HG02571 (cell line): ENCODE results near the gene CEP295NL.
"Not testable (repeated sequence)": the region's sequence is repeated elsewhere in the genome, so short reads cannot be mapped to it uniquely, and the experiment has no call there.

Experiments used
- ATAC-seq: cut with Tn5 transposase; IDR thresholded peaks from one replicate; pipeline ENCODE4 v1.9.1; 2021; ENCODE audit warnings: mild to moderate bottlenecking, moderate library complexity; ENCODE audit not compliant: unreplicated experiment

CEP295NL gene

DNA sequence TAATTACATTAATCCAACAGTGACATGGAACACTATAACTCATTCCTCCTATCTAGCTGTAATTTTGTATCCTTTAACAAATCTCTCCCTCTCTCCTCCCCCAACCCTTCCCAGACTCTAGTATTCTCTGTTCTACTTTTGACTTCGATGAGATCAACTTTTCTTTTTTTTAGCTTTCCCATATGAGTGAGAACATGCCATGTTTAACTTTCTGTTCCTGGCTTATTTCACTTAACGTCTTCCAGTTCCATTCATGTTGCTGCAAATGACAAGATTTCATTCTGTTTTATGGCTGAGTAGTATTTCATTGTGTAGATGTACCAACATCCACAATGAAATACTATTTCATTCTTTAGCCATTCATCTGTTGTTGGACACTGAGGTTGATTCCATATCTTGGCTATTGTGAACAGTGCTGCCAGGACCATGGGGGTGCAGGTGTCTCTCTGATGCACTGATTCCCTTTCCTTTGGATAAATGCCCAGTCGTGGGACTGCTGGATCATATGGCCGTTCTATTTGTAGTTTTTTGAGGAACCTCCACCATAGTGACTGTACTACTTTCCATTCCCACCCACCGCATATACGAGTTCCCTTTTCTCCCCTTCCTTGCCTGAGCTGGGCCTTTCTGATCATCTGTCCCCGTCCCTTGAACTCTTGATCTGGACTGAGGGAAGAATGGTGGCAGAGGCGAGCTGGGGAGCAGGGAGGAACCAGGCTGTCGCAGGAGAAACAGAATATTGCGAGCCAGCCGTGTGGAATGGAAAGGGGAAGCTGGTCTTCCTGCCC, 7.7 kb upstream of the CEP295NL start:
- ATAC-seq: no peak

DNA sequence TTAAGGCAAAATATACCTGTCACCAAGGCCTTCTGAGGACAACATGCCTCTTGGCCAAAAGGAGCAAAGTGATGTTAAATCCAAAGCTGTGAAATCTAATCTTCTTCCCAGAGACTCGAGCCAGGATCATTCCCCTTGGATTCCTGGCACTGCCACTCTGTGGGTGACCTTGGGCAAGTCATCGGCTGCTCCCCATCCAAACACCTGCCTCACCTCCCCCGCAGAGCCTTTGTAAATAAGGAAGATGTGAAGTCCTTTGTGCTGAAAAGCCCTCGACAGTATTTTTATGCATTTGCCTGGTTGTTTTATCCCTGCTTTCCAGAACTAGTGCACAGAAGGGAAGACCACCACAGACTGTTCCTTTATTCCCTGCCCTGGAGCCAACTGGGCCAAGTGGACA, 5.4 kb upstream of the CEP295NL start:
- ATAC-seq: no peak

DNA sequence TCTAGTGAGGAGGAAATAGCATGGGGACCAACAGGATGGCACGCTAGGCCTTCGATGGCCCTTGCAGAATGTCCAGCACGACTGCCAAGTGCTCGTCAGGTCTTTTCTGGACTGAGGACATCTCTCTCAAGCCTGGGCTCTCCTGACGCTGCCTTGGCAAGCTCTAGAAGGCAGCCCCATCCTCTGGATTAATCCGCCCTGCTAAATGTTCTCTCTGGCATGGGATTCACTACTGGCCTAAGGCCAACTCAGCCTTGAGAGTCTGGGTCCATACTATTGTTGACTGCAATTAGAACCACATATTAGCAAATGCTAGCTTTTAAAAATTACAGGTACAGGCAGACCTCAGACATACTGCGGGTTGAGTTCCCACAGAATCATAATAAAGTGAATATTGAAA, 2.5 kb upstream of the CEP295NL start:
- no peak for ATAC-seq

DNA sequence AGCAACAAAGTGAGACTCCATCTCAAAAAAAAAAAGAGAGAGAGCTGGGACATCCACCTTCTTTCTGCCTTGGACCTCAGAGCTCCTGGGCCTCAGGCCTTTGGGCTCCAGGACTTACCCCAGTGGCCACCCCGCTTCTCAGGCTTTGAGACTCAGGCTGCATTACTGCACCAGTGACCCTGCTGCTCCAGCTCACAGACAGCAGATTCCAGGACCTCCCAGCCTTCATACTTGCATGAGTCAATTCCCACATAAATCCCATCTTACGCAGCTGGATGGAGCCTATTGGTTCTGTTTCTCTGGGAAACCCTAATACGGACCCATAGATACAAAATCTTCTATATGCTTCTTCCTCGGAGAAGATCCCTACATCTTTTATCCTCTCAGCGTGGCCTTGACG, 2.1 kb upstream of the CEP295NL start:
- no peak for ATAC-seq

DNA sequence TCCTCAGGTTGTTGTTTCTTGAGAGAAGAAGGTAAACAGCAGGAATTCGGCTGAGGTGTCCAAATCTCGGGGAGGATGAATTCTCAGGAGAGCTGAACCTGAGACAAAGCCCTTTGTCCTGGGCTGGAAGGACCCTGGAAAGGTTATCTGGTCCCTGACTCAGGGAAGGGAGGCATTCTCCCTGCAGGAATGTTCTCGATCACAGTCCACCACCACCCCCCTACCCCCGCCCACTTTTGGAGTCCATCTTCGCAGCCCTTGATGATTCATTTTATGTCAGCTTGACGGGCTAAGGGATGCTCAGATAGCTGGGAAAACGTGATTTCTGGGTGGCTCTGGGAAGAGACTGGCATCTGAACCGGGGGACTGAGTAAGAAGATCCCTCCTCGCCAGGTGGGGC, 1.4 kb upstream of the CEP295NL start:
- ATAC-seq: no peak

DNA sequence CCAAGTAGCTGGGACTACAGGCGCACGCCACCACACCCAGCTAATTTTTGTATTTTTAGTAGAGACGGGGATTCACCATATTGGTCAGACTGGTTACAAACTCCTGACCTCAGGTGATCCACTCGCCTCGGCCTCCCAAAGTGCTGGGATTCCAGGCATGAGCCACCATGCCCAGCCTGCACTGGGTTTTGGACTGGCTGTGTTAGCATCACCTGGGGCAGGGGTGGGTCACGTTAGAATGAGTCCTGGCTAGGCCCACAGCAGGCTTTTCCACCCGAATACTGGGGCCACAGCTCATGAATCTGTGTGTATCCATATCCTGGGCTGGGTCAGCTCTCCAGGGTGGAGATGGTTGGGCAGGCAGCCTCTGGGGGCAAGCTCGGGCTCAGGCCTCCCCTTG, 770 bp downstream of the CEP295NL start:
- ATAC-seq: not testable (repeated sequence)

DNA sequence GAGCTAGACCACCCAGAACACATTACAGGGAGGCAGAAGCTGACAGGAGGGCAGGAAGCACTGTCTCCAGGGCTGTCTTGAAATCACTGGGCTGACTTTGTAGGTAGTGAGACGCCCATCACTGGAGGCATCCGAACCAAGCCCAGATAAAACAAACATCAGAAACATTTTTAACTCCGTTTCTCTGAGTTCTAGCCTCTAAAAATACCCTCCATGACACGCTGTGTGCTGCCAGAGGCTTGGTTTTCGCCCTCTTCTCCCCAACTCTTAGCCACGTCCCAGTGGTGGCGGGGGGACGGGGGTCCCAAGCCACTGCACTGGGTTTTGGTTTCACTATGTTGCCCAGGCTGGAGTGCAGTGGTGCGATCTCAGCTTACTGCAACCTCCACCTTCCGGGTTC, 1.2 kb downstream of the CEP295NL start:
- no peak for ATAC-seq

DNA sequence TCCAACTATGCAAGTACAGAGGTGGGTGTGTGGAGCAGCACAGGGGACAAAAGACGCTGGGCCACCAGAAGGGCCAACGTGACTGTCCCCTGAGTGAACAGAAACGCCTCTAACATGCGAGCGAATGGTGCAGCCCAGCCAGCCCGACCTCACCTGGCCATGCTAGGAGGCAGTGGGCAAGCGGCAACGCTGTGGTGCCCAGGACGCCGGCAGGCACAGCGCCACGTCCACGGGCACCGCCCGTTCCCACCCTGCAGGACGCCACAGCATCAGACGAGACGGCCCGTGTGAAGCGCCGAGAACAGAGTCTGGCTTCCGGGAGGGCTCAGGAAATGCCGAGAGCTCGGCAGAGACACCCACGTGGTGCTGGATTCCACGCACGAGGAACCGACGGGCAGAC, 2.2 kb downstream of the CEP295NL start:
- no peak for ATAC-seq

DNA sequence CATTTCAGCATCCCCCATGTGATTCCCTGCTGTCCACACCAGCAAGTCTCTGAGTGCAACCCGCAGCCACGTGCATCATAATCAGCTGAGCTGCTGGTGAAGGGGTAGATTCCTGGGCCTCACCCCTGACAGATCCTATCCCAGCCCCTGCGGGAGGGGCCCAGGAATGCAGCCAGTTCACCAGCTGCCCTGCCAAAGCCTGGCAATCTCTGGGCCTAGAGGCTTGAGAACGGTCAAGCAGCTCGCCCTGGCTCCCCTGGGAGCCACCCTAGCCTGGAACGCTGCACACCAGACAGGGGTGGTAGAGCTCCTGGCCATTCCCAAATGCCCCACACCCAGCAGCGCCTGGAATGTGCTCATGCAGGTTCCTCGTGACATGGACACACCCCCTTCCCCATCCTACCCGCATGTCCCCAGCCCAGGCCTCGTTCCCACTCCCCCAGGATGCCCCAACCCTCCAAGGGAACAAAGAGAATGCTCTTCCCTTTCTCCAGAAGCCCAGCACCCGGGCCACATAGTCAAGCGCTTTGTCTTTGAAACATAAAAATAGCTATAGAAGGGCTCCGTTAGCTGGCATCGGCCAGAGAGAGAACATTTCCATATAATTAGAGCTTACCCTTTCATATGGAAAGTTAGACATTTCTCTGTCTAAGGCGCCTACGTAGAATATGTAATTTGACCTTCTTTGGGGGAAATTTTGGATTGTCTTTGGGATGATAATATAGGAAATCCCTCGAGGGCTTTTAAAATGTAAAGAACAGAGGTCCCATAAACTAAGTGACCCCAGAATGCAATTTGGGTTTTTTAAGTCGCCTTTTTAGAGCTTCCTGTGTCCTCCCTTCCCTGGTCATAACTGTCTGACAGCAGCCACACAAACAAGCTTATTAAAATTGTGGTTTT, 3.4 kb downstream of the CEP295NL start:
- no peak for ATAC-seq

DNA sequence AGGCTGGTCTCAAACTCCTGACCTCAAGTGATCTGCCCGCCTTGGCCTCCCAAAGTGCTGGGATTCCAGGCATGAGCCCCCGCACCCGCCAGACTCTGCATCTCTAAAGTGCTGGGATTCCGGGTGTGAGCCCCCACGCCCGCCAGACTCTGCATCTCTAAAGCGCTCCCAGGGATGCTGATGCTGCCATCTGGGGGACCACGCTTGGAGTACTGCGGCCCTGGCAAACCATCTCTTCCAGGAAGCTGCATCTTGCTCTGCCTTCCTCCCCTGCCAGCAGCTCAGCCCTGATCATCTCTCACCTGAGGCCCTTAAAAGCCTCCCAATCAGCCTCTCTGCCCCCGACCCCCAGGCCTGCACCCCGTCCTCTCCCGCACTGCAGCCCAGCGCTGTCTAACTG, 4.1 kb downstream of the CEP295NL start:
- ATAC-seq: no peak

DNA sequence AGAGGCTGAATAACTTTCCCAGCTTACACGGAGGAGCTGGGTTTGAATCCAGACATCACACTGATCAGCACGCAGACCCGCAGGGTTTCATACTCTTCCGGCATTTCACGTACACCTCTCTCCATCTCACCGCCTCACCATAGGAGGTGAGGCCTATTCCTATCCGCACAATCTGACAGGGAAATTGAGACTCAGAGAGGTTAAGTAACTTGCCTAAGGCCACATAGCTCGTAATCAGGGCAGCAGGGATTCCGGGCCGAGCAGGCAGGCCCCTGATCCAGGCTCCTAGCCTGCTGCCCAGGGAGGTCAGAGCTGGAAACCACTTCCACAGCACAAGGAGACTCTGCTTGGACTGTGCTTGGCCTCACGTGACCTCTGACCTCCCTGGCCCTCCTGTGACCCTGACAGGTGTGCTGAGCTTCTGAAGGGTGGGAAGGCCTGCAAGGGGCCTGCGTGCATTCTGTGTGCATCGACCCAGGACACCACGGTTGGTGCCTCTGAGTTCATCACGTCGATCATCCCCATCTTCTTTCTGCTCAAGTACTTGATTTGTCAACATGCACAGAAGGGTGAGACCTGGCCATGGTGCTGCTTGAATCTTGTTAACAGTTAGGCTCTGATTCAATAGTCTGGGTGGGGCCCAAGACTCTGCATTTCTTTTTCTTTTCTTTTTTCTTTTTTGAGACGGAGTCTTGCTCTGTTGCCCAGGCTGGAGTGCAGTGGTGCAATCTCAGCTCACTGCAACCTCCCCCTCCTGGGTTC, 4.7 kb downstream of the CEP295NL start:
- ATAC-seq: no peak

DNA sequence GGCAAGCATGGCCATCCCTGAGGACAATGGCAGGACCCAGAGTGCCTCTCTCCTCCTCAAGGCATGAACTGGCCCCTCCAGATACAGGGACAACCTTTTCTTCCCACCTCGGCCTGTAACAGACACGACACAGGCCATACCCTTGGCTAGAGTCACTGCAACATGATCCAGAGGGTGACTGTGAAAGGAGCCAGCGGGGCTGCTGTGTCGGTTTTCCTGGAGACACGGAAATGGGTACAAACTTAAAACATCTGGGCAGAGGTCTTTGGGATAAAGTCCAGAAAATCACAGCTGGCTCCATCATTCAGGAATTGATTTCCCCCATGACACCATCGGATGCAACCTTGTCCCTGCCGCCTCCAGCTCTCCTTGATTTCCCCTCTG, 5.3 kb downstream of the CEP295NL start:
- no peak for ATAC-seq

DNA sequence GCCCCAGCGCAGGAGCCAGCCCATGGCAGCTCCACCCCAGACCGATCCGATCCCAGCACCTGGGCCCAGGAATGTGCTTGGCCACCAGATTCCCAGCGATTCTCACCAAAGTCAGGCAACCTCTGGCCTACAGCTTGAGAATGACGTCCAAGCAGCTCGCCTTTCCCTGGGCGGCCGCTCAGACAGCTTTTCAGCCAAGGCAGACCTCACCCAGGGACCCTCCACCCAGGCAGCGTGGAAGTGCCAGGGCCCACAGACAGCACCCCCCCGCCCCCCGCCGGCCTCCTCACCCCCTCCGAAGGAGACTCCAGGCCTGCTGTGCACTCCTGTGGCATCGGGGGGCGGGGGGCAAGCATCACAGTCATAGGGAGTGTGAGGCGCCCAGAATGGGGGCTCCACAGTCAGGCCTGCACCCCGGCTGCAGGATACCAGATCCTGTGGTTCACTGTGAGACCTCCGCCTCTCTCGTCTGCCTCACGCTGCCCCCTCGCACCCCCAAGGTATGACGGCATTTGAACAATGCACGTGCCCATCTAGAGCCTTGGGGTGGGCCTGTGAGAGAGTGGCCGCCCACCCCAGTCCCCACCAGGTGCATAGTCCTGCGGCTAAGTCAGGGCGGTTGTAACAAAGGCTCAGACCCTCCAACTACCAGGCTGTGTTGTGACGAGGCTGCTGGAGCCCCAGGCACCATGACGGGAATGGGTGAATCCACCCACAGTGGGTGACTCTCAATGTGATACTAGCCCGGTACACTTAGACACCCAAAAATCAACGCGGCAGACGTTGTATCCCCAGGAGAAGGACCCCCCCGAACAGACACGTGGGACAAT, 6.0 kb downstream of the CEP295NL start:
- ATAC-seq: no peak

DNA sequence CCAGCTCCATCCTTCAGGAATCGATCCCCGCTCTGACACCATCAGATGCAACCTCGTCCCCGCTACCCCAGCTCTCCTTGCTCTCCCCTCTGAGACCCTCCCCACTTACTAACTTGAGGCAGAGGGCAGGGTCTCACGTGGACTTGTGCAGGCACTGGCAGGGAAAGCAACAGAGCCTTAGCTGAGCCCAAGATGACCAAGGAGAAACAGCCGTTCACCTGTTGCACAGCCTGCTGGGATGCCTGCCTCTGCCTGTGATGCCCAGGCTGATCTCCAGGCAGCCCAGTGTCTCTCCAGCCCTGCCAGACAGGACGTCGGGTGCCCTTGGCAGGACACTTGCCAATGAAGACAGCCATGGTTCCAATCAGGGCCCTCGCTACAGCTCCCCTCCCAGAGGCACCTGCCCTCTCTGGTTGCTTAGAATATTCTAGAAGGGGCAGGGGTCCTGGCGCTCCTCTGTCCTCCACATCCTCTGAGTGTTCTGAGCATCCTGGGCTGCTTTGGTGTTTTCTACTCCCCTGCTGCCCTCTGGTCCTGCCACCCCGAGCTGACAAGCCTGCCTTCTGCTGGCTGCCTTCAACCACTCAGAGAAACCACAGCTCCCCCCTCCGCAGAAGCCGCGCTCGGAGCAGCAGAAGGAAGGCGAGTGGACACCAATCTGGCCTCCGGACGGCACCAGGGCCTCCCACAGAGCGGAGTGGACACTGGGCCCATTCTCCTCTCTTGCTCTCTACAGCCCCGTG, 6.7 kb downstream of the CEP295NL start:
- no peak for ATAC-seq

DNA sequence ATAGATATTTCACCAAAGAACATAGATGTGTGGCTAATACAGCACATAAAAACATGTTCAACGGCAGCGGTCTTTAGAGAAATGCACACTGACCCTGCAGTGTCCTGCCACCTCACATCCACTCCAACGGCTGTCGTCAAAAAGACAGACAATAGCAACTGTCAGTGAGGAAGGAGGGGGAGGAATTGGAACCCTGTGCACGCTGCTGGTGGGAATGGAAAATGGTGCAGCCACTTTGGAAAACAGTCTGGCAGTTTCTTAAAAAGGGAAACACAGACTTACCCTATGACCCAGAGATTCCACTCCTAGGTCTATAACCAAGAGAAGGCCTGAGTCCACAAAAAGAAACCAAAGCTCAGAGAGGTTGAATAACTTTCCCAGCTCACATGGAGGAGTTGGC, 7.7 kb downstream of the CEP295NL start:
- ATAC-seq: no peak

DNA sequence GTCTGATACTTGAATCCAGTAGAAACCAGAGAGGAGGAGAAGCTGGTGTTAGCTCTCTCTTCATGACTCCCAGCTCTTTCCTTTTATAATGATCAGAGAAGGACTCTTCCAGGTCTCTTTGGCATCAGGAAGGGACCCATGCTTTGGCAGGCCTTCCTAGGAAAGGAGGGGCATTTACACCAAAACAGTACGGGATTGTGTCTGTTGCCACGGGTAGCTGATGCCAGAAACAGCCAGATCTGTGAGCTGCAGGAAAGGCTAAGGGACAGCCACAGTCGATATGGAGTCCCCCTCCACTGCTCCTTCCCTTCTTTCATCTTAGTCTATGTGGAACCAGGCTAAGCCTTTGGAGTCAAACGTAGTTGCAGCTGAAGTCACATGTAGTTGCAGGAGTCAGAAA, 9.3 kb downstream of the CEP295NL start:
- no peak for ATAC-seq

DNA sequence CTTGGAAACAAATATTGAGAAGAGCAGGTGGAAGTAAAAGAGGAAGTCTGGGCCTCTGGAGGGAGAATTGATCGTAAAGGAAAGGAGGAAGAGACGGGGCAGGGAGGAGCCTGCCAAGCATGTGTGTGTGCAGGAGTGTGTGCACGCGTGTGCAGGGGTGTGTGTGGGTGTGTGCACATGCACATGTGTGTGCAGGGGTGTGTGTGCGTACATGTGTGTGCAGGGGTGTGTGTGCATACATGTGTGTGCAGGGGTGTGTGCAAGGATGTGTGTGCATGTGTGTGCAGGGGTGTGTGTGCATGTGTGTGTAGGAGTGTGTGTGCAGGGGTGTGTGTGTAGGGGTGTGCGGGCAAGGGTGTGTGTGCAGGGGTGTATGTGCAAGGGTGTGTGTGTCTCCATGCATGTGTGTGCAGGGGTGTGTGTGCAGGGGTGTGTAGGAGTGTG, 10.0 kb downstream of the CEP295NL start:
- no peak for ATAC-seq

DNA sequence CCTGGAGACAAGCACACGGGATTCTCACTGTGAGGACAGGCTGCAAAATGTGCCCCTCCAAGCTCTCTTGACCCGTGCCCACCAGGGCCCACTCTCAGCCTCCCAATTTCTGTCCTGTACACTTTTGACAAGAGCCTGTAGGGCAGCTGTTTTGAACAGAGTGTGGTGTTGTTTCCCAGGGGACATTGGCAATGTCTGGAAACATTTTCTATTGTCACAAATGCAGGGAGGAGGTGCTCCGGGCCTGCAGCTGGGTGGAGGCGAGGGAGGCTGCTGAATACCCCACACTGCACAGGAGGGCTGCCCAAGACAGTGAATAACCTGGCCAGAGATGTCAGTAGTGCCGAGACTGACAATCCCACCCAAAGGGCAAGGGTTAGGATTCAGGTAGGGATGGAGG, 10.5 kb downstream of the CEP295NL start:
- ATAC-seq: no peak

DNA sequence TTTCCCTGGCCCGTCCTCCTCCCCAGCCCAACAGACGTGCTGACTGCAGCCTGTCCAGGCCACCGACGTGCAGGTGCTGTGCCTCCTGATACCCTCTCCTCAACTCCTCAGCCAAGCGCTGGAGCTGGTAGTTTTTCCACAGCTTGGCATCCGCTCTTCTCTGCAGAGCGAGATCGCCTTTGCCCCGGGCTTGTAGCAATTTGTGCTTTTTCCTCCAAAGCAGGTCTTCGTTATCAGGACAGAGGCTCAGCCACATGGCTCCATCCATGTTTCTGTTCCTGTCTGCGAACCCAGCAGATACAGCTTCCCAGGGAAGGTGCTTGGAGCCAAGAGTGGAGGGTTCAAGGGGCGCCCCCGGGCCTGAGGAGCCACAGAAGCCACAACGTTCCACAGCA, 10.9 kb downstream of the CEP295NL start:
- ATAC-seq: no peak
